Umbilical cord (tissue), 2 donors: Measurements from ENCODE around the gene IMMP2L. TPM values are rescaled to one million over a fixed set of nuclear protein-coding genes. Genes with fewer than 3 reads are reported as not detected.
A peak's percentile ranks its signal among the peaks of the same experiment; 100 is the strongest.

Source experiments
- DNase-seq: peaks from one replicate; pipeline ENCODE4 v3.0.0-alpha.2; 2015; ENCODE audit warnings: low spot score
- total RNA-seq: library from RNA; depleted of rRNA; stranded (reverse); fragments of >200 nt; gene quantifications from one replicate; pipeline ENCODE4 v1.2.3, GENCODE V29; 2014; ENCODE audit warnings: low replicate concordance; ENCODE audit not compliant: insufficient read depth

The IMMP2L gene
- total RNA-seq, 1 donor from 2014 or later: 31.1 TPM

DNA sequence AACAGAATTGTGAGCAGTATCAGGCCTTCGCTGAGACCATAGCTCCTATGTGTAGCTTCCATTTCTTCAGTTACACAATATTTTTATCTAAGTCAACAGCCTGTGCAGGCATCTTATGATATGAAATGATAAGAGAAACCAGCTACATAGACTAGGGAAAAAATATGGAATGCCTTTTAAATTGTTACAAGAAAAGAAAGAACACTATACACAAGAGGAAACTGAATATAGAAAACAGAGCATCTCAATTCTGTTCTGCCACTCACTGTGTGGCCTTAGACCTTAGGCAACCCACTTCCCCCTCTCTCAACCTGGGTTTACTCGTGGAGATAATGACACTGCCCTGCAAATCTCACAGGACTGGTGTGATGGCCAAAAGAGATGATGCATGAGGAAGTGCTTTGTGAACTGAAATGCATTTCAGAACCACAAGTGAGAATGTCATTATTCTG is 338.5 kb downstream of the IMMP2L start:
- DNase-seq: no peak

DNA sequence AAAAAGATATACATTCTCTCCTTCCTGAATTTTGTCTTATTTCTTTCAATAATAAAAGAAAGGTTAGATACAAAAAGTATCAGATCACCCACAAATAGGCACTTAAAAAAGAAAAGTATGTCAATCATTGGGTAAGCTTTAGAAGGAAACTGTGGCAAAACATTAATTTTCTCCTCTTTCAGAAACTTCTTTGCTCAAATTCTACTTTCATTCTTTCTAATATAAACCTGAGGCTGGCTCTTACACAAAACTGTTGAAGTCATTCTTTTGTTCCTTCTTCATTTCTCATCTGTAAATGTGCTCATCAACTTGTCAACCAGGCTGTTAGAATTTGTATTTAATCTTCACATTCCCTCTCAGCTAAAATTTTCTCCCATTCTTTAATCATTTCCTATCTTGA is 346.7 kb downstream of the IMMP2L start:
- no peak for DNase-seq

- no peak for DNase-seq
These were observed 349.3 kb downstream of the IMMP2L start for GRCh38 chr7:111212857-111213523.

- DNase-seq: no peak
These were observed 351.3 kb downstream of the IMMP2L start for GRCh38 chr7:111210996-111211395.

DNA sequence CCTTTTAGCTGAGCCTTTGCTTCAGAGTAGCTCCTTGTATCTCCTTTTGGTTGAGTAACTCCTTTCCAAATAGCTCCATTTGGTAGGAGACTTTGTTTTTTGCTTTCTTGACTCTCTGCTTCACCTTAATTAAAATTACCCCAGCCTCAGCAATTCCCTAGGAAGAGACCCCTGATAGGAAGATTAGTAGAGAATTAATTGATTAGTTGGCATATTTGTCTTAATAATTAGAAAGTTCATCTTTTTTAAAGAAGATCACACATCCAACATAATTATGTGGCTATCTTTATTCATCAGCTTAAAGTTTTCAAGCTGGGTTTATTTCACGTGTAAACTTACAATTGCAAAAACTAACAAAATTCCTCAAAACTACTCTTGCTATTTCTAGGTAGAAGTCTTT is 352.2 kb downstream of the IMMP2L start:
- DNase-seq: no peak

DNA sequence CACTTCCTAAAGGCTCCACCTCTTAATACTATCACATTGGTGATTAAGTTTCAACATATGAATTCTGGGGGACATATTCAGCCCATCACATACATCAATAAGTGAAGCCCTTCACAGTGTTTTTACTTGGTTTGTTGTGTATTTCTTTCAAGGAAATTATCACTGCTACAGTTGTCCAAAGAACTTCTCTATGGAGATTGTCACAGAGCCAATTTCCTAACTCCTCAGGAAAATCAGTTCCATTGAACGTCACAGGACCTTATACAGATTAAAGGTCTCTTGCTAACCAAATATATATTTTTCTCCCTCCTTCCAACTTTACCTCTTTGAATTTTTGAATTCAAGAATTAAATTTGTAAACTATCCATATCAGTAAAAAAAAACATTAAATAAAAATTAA is 357.0 kb downstream of the IMMP2L start:
- DNase-seq: no peak

GRCh38 chr7:111202321-111202720 is 360.0 kb downstream of the IMMP2L start:
- no peak for DNase-seq

GRCh38 chr7:111199643-111200042 is 362.6 kb downstream of the IMMP2L start:
- peak; percentile 39 for DNase-seq

DNA sequence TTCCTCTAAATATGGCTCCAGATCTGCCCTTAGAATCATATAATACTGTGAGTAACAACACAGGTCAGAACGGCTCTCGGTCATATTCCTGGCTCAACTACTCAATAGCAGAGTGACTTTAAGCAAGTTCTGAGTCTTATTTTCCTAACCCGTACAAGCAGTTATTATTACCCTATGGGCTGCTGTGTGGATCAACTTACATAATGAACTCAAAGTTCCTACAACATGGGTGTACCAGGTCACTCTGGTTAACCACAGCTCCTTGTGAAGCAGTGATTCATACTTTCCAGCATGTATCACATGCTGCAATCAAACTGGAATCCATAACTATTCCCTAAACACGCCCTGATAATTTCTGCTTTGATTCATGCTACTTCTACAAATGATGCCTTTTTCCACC is 364.0 kb downstream of the IMMP2L start:
- DNase-seq: no peak

DNA sequence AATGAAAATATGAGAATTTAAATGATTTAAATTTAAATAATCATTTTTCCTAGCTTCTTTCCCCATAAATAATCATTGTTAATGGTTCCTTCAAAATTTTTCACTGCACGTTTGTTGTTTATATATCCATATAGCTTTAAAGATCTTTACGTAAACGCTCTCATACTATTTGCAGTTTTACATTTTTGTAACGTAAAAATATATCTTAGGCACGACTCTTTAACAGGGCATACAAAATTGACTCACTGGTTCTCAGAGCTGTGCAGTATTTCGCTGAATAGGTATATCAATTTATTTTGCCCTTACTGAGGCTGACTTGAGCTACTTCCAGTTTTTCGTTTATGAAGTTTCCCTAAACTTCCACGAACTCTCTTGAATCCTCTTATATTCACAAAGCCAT is 365.6 kb downstream of the IMMP2L start:
- DNase-seq: no peak

DNA sequence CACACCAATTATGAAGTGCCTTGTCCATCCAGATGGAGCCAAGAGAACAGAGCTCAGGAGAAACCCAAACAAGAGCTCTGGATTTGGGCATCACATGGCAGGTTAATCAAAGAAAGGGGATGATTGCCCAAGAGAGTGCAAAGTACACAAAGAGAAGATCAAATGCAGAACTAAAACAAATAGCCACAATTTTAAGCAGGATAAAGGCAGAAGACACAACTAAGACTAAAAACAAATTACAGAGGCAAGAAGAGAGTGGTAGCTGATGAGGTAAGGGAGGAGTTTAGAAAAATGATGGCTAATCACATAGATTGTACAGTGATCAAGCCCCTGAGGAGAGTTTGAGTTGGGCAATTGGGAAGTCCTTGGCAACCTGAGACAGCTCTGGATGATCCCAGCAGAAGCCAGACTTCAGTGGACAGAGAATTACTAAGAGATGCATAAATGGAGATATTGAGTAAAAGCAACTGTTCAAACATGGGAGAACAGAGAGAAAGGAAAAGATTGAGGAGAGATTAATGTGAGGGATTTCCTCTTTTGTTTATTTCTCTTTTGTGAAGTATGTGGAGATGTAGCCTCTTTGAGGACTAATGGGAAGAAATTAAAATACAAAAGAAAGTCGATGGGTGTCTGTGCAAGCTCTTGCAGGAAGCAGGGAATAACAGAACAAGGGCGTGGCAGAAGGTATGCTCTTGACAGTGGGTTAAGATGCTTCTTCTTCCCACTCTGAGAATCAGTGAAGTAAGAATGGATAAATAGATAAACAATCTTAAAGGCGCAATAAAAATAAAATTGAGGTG is 369.5 kb downstream of the IMMP2L start:
- no peak for DNase-seq

GRCh38 chr7:111190804-111191203 is 371.5 kb downstream of the IMMP2L start:
- DNase-seq: no peak

- DNase-seq: no peak
These were observed 377.3 kb downstream of the IMMP2L start for GRCh38 chr7:111184987-111185386.

DNA sequence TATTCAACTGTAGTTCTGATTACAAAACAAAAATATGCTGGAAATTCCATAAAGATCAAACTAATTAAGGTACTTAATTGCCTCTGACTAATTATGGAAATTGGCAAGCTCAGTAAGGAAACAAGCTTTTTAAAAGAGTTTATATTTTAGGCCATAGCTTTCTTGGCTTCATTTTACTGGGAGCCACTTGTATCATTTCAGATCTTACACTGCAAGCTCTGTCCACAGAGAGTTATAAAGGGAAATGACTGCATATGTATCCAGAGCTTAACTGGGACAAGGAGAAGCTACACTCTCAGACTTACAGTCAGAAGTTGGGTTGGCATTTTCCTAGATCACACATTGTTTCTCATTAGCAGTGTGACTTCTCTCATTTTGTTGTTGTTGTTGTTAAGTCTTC is 379.0 kb downstream of the IMMP2L start:
- DNase-seq: no peak

GRCh38 chr7:111180338-111180737 is 382.0 kb downstream of the IMMP2L start:
- DNase-seq: no peak

DNA sequence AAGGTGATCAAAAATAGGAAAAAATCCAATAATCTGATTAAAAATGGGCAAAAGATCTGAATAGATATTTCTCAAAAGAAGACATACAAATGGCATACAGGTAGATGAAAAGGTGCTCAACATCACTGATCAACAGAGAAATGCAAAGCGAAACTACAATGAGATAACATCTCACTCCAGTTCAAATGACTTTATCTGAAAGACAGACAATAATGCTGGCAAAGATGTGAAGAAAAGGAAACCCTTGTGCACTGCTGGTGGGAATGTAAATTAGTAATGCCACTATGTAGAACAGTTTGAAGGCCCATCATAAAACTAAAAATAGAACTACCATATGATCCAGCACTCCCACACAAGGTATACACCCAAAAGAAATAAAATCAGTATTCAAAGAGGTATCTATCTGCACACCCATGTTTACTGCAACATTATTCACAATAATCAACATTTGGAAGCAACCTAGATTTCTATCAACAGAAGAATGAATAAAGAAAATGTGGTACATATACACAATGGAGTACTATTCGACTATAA is 386.3 kb downstream of the IMMP2L start:
- DNase-seq: no peak

GRCh38 chr7:111174510-111174909 is 387.8 kb downstream of the IMMP2L start:
- no peak for DNase-seq

DNA sequence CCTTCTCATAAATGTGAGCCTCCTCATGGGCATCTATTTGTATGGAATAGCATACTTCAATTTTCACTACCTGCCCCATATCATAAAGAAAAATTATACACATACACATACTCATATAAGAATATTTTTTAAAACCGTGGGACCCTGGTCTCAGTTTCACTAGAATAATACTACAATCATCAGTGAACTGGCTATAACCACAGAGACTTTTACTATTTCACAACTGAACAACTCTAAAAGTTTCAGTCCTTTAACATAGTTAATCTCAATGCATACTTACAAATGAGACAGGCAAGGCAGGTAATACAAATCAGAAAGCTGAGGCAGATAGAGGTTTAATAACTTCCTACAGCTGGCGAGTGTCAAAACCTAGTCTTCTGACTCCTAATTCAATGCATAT is 388.3 kb downstream of the IMMP2L start:
- no peak for DNase-seq

DNA sequence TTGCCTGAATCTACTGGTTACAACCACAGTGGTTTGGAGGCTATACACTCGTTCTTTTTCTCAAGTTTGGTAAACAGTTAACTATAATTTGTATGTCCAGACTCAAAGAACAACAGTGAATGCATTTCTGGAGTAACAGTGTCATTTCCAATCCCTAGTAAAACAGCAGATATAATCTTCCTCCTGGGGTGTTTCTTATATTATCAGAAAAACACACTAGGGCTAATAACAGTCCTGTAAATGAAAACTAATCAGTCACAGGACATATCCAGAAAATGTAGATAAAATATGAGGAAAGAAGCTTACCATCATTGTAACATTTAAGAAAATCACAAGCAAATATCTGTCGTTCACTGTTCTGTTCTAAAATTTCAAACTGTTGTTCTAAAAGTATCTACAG is 388.8 kb downstream of the IMMP2L start:
- no peak for DNase-seq

DNA sequence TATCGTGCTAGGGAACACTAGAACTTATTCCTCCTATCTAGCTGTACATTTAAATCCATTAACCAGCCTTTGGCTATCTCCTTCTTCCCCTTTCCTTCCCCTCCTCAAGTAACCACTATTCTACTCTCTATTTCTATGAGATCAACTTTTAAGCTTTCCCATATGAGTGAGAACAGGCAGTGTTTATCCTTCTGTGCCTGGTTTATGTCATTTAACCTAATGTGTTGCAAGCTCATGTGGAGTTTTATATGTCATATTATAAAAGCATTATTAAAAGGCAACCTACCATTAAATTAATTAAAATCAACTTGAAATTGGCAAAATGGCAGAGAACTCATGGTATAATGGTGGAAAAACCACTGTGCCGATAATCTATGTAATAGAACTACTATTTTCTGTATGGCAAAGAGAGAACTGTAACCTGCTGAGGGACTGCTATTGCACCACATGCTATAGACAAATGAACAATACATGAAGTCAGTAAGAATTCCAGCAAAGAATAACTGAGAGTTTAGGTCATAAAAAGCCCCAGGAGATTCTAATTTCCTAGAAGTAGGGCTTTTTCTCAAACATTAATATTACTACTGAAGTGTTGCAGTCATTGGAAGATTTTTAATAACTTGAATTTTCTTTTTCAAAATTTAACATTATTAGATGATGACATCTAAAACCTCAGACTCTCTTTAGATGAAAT is 389.6 kb downstream of the IMMP2L start:
- DNase-seq: no peak

DNA sequence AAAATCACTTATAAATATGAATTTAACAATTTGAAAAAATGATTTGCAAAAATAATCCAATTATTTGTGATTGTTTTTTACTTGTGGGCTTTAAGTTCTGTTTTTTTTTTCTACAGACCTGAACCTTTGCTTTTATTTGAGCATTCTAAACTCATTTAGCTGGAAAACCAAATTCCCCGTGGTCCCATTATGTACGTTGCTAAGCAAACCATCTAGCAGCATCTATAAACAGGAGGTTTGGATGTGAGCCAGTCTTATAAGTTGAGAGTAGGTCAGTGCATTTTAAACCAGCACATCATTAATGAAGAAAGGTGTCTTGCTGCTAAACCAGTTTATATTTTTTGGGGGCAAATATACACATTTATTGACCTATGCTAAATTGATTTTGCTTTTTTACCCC is 394.1 kb downstream of the IMMP2L start:
- no peak for DNase-seq

DNA sequence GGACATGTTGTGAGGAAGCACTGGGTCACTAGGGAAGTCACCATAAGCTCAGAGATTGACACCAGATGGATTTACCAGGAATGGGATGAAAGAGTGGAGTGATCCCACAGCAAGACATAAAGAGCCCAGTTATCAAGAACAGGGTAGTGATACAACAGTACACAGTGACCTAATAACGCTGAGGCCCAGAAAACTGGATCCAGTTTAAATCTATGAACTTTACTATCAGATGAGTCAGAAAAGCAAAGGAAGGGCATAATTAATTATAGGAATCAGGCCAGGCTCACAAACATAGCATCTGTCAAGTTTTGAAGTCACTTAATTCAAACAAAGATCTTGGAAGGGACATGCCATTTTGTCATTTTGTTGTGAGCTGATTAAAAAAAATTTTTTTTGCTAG is 397.9 kb downstream of the IMMP2L start:
- DNase-seq: no peak
